ENCODE results near the gene B4GALT1.

B4GALT1 gene

DNA sequence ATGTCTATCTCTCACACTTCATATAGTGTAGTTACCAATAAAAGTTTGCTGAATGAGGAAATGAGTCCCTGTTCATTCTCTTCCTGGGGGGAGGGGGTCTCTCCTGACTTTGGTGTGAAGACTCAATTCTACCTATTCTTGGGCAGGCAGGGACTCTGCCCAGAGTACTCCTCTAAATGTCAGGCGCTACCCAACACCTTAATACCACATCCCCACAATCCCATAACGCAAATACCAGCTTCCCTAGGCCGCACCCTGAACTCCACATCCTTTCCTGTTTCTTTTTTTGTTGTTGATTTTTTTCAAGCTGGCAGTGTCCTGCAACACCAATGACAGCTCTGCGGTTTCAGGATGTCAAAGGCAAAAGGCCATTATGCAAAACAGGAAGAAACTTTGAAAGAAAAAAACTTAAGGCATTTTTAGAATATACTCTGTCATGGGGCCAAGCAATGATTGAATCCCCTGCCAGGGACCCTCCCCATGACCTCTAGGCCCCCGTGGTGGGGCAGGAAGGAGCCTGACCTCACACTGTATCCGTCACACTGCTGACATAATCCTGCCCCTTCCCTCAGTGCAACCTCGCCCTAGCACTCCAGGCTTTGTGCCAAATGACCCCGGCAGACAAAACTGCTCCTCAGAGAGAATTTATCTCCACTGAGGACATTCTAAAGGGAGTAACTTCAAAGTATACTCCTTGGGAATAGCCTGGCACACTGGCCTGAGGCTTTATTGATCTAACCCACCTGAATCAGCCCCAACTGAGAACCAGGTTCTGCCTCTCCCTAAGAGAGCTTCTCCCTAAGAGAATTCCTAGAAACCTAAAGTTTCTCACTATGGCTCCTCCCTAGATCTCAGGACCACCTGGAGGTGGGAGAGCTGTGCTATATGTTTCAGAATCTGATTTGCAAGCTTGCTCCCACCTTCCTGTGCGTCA lies 8.0 kb downstream of the B4GALT1 start:
- Histone ChIP-seq H4K20me1 (ENCODE audit: insufficient read depth, low read length) (no peaks in the 10 kb centered on the region), H3K79me2 (ENCODE audit: low read length) (peaks cover 100% of the 10 kb centered on the region), H3K4me1 (ENCODE audit: low read length) (peaks cover 63% of the 10 kb centered on the region), H3K9me2 (replicated peaks; ENCODE audit: insufficient read depth, low read length) (no peaks in the 10 kb centered on the region), H3K4me3 (ENCODE audit: low read length) (peak overlapping the region; percentile 23), H3K9me3 (replicated peaks; ENCODE audit: insufficient read depth, low read length) (no peaks in the 10 kb centered on the region), H3K36me3 (replicated peaks; ENCODE audit: insufficient read depth, low read length) (no peaks in the 10 kb centered on the region), H2AFZ (ENCODE audit: low read length) (no peak overlapping the region), H3K4me2 (ENCODE audit: low read depth, low read length) (peak overlapping the region; percentile 79), H3K27me3 (replicated peaks; ENCODE audit: insufficient read depth, low read length) (no peaks in the 10 kb centered on the region), H3F3A (ENCODE audit: insufficient read depth, low read length) (peaks cover 34% of the 10 kb centered on the region), H3K27ac (ENCODE audit: low read length) (peak overlapping the region; percentile 79), H3K9ac (ENCODE audit: low read length) (peak overlapping the region; percentile 57)
- no peak for TF ChIP-seq EZH2 (optimal IDR thresholded peaks at IDR 0.05; ENCODE audit: low read depth, low read length)
- TF ChIP-seq, protein P1, sequence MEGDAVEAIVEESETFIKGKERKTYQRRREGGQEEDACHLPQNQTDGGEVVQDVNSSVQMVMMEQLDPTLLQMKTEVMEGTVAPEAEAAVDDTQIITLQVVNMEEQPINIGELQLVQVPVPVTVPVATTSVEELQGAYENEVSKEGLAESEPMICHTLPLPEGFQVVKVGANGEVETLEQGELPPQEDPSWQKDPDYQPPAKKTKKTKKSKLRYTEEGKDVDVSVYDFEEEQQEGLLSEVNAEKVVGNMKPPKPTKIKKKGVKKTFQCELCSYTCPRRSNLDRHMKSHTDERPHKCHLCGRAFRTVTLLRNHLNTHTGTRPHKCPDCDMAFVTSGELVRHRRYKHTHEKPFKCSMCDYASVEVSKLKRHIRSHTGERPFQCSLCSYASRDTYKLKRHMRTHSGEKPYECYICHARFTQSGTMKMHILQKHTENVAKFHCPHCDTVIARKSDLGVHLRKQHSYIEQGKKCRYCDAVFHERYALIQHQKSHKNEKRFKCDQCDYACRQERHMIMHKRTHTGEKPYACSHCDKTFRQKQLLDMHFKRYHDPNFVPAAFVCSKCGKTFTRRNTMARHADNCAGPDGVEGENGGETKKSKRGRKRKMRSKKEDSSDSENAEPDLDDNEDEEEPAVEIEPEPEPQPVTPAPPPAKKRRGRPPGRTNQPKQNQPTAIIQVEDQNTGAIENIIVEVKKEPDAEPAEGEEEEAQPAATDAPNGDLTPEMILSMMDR (IDR thresholded peaks at IDR 0.05; ENCODE audit: low read length): no peak
- no peak for TF ChIP-seq EZH2phosphoT487 (IDR thresholded peaks at IDR 0.05; ENCODE audit: low read length)
- DNase-seq: peak; percentile 65

DNA sequence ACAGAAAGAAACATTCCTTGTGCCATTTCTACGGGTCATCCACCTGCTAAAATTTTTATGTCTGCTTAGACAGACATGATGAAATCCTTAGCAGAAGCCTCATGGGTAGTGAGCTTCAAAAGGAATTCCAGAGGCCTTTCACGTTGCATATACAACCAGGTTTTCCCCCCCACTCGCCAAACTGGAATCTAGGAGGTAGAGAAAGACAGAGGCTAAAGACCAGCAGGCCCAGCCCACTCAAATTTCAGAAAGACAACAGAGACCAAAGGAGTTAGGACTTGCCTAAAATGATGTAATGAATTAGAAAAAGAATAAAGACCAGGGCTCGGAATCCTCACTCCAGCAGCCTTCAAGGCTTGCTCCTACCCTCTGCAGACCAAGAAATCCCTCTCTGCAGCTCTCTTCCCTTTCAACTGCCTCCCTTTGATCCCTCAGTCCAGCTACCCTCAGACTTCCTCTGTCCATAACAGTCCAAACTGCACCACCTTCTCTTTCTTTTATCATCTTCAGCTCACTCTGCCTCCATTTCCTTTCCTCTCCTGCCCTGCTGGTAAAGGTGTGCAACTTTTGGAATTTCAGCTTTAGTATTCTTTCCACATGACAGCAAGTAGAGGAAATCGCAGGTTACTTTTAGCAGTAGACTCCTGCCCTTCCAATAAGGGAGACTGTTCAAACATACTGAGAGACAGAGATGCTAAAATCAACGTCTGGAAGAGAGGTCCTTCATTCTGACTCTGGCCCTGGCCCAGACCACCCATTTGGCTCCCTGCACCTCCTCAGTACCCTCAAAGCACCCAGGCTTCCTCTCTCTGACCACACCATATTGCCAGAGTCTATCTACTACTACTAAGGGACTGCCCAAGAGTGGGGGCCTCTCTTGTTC lies 8.9 kb downstream of the B4GALT1 start:
- H3K4me2 ChIP-seq (ENCODE audit: low read depth, low read length): peak overlapping the region; percentile 79
- no peaks in the 10 kb centered on the region for H3K27me3 ChIP-seq (replicated peaks; ENCODE audit: insufficient read depth, low read length)
- peaks cover 94% of the 10 kb centered on the region for H3K79me2 ChIP-seq (ENCODE audit: low read length)
- peak overlapping the region; percentile 23; the same call in 1 of the 2 replicates for H3K4me3 ChIP-seq (ENCODE audit: low read length)
- no peaks in the 10 kb centered on the region for H3K9me2 ChIP-seq (replicated peaks; ENCODE audit: insufficient read depth, low read length)
- no peaks in the 10 kb centered on the region for H3K36me3 ChIP-seq (replicated peaks; ENCODE audit: insufficient read depth, low read length)
- H3K9ac ChIP-seq (ENCODE audit: low read length): peak overlapping the region; percentile 57
- DNase-seq: no peak
- H3K27ac ChIP-seq (ENCODE audit: low read length): peak overlapping the region; percentile 79
- peaks cover 41% of the 10 kb centered on the region for H3F3A ChIP-seq (ENCODE audit: insufficient read depth, low read length)
- TF ChIP-seq, protein P1 (IDR thresholded peaks at IDR 0.05; ENCODE audit: low read length): no peak
- no peak for TF ChIP-seq EZH2phosphoT487 (IDR thresholded peaks at IDR 0.05; ENCODE audit: low read length)
- no peak for TF ChIP-seq EZH2 (optimal IDR thresholded peaks at IDR 0.05; ENCODE audit: low read depth, low read length)
- no peaks in the 10 kb centered on the region for H3K9me3 ChIP-seq (replicated peaks; ENCODE audit: insufficient read depth, low read length)
- no peaks in the 10 kb centered on the region for H4K20me1 ChIP-seq (ENCODE audit: insufficient read depth, low read length)
- peaks cover 64% of the 10 kb centered on the region for H3K4me1 ChIP-seq (ENCODE audit: low read length)
- no peak overlapping the region for H2AFZ ChIP-seq (ENCODE audit: low read length)

DNA sequence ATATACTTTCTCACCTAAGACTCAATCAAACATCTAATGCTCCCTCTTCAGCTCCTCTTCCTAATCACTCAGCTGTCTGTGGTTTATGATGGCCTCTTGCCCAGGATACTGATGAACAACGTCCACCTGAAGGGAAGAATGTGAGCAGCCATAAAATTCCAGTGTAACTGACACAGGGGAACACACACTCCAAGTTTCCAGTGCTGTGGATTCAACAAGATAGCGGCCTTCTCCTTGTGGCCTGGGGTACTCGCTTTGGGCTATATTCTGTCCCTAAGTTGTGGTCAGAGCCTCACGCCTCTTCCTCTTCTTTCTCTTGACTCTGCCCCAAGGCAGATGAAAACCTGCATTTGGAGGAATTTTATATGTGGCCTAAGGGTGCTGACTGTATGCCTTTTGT lies 11.7 kb downstream of the B4GALT1 start:
- Histone ChIP-seq H3K9ac (ENCODE audit: low read length) (no peak overlapping the region), H3K9me2 (replicated peaks; ENCODE audit: insufficient read depth, low read length) (no peaks in the 10 kb centered on the region), H2AFZ (ENCODE audit: low read length) (no peak overlapping the region), H3K4me2 (ENCODE audit: low read depth, low read length) (no peak overlapping the region), H3K9me3 (replicated peaks; ENCODE audit: insufficient read depth, low read length) (no peaks in the 10 kb centered on the region), H3K4me1 (ENCODE audit: low read length) (peaks cover 51% of the 10 kb centered on the region), H3F3A (ENCODE audit: insufficient read depth, low read length) (peaks cover 40% of the 10 kb centered on the region), H3K4me3 (ENCODE audit: low read length) (no peak overlapping the region), H3K79me2 (ENCODE audit: low read length) (peaks cover 94% of the 10 kb centered on the region), H3K27ac (ENCODE audit: low read length) (no peak overlapping the region), H4K20me1 (ENCODE audit: insufficient read depth, low read length) (no peaks in the 10 kb centered on the region), H3K36me3 (replicated peaks; ENCODE audit: insufficient read depth, low read length) (no peaks in the 10 kb centered on the region), H3K27me3 (replicated peaks; ENCODE audit: insufficient read depth, low read length) (no peaks in the 10 kb centered on the region)
- TF ChIP-seq EZH2 (optimal IDR thresholded peaks at IDR 0.05; ENCODE audit: low read depth, low read length): no peak
- no peak for TF ChIP-seq EZH2phosphoT487 (IDR thresholded peaks at IDR 0.05; ENCODE audit: low read length)
- TF ChIP-seq, protein P1 (IDR thresholded peaks at IDR 0.05; ENCODE audit: low read length): no peak
- DNase-seq: no peak
